AG04449 (cell line): Measurements from ENCODE around the gene FCGR3B.
"Not testable (repeated sequence)": the region's sequence is repeated elsewhere in the genome, so short reads cannot be mapped to it uniquely, and the experiment has no call there.

Experiments
- CTCF ChIA-PET: fragments of 350-600 bp; formaldehyde crosslinking; extraction: SDS; loops from one replicate; lab custom pipeline; 2021; ENCODE audit warnings: antibody characterized with exemption; lab: Yijun Ruan, JAX
- POLR2A ChIA-PET: fragments of 400-600, 350-600 bp; formaldehyde crosslinking; extraction: SDS; loops from one replicate; lab custom pipeline; 2020; ENCODE audit warnings: antibody characterized with exemption, inconsistent platforms; lab: Yijun Ruan, JAX
- DNase-seq: peaks from one replicate; pipeline ENCODE4 v3.0.0-alpha.2; 2010; ENCODE audit warnings: low read depth, low spot score
- H3K4me3 ChIP-seq: 2 replicates; pipeline ENCODE4 v1.5.1; 2011; ENCODE audit warnings: low read depth, mild to moderate bottlenecking, control low read depth, low read length
- CTCF ChIP-seq: IDR thresholded peaks from one replicate; pipeline ENCODE4 v1.5.1; 2011; ENCODE audit warnings: mild to moderate bottlenecking, moderate library complexity, low read length, control low read depth, inconsistent platforms; ENCODE audit not compliant: insufficient read depth; ENCODE audit errors: missing control alignments

Gene FCGR3B

DNA sequence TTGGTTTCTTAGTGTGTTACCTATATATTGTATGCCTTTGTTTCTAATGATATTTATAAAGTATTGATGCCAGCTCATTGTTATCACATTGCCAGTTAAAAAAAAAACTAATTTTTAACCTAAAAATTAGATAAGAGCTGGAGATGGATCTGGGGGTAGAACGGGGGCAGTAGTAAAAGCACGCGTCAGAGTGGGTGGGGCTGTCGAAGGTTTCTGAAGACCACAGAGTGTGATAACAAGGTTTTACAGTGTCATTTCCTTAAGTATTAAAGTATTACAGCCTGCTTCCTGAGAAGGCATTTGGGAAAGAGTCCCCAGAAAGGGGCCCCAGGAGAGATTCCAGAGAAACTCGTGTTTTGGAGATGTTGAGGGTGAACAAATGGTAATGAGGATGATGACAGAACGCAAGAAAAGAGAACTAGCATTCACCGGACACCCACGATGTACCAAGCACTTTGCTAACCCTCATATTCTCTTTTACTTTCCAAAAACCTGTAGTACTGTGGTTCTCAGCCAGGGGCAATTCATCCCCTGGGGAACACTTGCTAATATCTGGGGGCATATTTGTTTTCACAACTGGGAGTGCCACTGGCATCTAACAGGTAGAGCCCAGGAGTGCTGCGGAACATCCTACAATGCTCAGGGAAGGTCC, 30.8 kb upstream of the FCGR3B start:
- POLR2A ChIA-PET, H3K4me3 ChIP-seq, DNase-seq, CTCF ChIA-PET: not testable (repeated sequence)

DNA sequence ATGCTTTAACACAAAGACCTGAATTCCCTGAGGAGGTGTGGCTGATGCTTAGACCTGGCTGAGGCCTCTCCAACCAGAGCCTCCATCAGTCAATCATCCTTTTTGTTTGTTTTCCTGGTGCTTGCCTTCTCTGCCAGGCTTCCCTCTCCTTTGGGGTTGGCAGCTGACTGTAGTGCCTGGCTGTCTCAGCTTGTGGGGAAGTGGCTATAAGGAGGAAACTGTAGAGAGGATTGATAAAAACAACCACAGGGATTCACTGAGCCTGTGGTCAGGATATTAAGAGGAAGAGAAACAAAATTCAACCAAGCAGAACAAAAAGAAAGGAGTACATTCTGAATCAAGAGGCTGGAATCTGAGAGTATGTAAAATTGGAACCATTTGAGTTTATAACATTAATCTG, 27.5 kb upstream of the FCGR3B start:
- CTCF ChIA-PET, DNase-seq, H3K4me3 ChIP-seq, POLR2A ChIA-PET: not testable (repeated sequence)

- CTCF ChIA-PET, POLR2A ChIA-PET, H3K4me3 ChIP-seq, DNase-seq: not testable (repeated sequence)
Measured at GRCh38 chr1:161653971-161654370, 23.0 kb upstream of the FCGR3B start.

DNA sequence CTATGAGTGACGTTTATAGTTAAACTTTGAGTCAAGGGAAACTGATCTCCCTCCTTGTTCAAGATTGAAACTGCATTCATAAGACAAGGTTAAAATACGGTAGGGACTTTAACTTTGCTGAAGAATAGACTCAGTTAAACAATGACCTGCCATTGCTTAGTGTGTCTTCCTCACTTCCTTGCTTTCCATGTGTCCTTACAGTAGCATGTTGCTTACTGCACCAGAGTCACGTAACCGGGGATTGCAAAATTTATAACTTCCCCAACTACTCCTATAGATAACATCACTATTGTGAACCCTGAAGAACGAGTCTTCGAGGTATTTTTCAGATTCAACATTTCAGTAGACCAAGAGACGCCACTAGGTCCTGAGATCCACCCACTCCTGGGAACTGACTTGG, 22.6 kb upstream of the FCGR3B start:
- CTCF ChIA-PET, POLR2A ChIA-PET, H3K4me3 ChIP-seq, DNase-seq: not testable (repeated sequence)

- CTCF ChIA-PET, result interaction anchor here (0.7 to 2.8 kb wide), 4 partner anchors 85 to 101 kb away, joined by 3 to 90 read pairs (median 6); partner anchors contain the start of gene DUSP12
- peak; percentile 19 for TF ChIP-seq CTCF
- POLR2A ChIA-PET, H3K4me3 ChIP-seq, DNase-seq: not testable (repeated sequence)
Measured at GRCh38 chr1:161647507-161648360, 16.8 kb upstream of the FCGR3B start.

- CTCF ChIA-PET, result interaction anchor here (0.6 to 1.5 kb wide), 5 partner anchors 74 to 105 kb away, joined by 3 to 8 read pairs (median 3); partner anchors contain the start of gene DUSP12
- POLR2A ChIA-PET, H3K4me3 ChIP-seq, DNase-seq: not testable (repeated sequence)
Measured at GRCh38 chr1:161644855-161645254, 13.9 kb upstream of the FCGR3B start.

DNA sequence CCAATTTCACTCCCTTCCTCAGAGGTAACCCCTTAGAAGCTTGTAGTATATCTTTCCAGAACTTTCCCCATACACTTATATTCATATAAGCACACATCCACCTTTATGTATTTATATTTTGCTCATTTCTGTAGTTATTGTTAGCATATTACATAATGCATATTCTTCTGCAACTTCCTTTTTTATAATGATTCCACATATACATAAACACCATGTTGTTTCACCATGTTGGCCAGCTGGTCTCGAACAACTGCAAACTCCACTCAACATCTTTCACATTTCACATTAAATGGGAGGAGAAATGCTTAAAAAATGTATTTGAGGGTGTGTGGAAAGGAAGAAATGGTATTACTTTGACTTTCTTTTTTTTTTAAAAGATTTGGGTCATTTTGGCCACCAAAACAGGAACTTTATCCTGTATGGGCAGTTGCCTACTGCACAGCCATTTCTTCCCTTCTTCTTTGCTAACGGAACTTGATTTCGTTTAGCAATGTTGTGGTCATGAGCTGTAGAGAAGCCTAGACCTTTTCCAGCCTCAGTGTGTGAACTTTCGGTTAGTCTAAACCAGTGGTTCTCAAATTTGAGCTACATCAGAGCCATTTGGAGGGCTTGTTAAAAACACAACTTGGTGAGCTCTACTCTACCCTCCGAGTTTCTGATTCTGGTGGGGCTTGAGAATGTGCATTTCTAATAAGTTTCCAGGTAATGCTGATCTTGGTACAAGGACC, 12.7 kb upstream of the FCGR3B start:
- CTCF ChIA-PET, result interaction anchor here (0.6 kb wide), 1 partner anchor 82 kb away, joined by 3 read pairs; no protein-coding TSS in a partner anchor
- POLR2A ChIA-PET, DNase-seq, H3K4me3 ChIP-seq: not testable (repeated sequence)

DNA sequence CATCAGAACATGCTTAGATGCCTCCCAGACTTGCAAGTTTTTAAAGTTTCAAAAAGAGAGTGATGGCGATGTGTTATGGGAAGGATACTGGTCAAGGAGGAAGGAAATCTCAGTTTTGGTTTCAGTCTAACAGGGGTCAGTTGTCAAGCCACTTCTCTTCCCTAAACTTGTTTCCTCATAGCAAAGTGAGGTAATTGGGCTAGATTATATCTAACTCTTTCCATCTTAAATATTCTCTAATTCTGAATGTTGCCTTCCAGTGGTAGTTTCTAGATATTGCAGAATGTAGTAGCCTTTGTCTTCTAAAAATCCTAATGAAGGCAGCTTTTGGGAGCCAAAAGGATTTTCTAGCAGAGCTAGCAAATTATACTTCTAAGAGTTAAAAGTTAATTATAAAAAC, 11.7 kb upstream of the FCGR3B start:
- POLR2A ChIA-PET, H3K4me3 ChIP-seq, DNase-seq: not testable (repeated sequence)
- CTCF ChIA-PET, result interaction anchor here (0.6 kb wide), 1 partner anchor 83 kb away, joined by 3 read pairs; no protein-coding TSS in a partner anchor

- DNase-seq, POLR2A ChIA-PET, H3K4me3 ChIP-seq, CTCF ChIA-PET: not testable (repeated sequence)
Measured at GRCh38 chr1:161639203-161639602, 8.2 kb upstream of the FCGR3B start.

- POLR2A ChIA-PET, CTCF ChIA-PET: not testable (repeated sequence)
Measured at GRCh38 chr1:161638251-161638993, 7.4 kb upstream of the FCGR3B start.

GRCh38 chr1:161636976-161637375, 6.0 kb upstream of the FCGR3B start:
- DNase-seq, H3K4me3 ChIP-seq, POLR2A ChIA-PET, CTCF ChIA-PET: not testable (repeated sequence)

More at GRCh38 chr1:161638251-161638993, 7.4 kb upstream of the FCGR3B start:
- DNase-seq, H3K4me3 ChIP-seq: not testable (repeated sequence)

GRCh38 chr1:161636189-161636782, 5.3 kb upstream of the FCGR3B start:
- CTCF ChIA-PET, DNase-seq, H3K4me3 ChIP-seq, POLR2A ChIA-PET: not testable (repeated sequence)

DNA sequence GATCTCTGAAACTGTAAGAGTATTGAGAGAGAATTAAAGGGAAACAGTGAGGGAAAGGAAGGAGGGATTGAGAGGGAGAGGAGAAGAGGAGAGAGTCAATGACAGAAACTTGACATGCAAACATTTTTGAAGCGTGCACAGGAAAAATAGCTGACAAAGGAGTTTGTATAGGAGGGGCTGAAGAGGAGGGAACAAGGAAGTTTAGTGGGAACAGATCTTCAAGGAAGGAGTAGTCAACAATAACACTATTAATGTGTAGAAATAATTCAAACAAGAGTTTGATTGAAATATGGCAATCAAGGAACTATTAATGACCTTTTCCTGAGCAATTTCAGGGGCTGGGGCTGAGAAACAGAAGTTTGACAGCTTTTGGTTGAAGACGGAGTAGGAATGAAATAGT, 4.0 kb upstream of the FCGR3B start:
- DNase-seq, POLR2A ChIA-PET, H3K4me3 ChIP-seq, CTCF ChIA-PET: not testable (repeated sequence)
